ENCODE measurements around the gene NCMAP.

- no peak for TF ChIP-seq CTCF (IDR thresholded peaks at IDR 0.05)
- no peak for TF ChIP-seq POLR2AphosphoS5 (IDR thresholded peaks at IDR 0.05)
These were observed 88.2 kb downstream of the NCMAP start for GRCh38 chr1:24644100-24644384.

All from gastroesophageal sphincter (tissue), 3 donors.